CD4-positive, alpha-beta memory T cell (primary cell): ENCODE measurements around the gene PSMB2. TPM values are rescaled to one million over a fixed set of nuclear protein-coding genes. Genes with fewer than 3 reads are reported as not detected.
A peak's percentile ranks its signal among the peaks of the same experiment; 100 is the strongest.

Experiments used
- CTCF ChIA-PET: fragments of 350-600 bp; sonication (Branson Sonifier 250); formaldehyde crosslinking; loops from one replicate; lab custom pipeline; 2021; ENCODE audit warnings: inconsistent platforms; ENCODE audit not compliant: partially characterized antibody; lab: Charles Lee
- POLR2A ChIA-PET: fragments of 350-600 bp; sonication (Branson Sonifier 250); formaldehyde crosslinking; loops from one replicate; lab custom pipeline; 2021; ENCODE audit not compliant: partially characterized antibody; lab: Charles Lee
- DNase-seq, 5 donors: peaks; one replicate each; pipeline versions ENCODE4 v3.0.0 to v3.0.0-alpha.2; 2020 to 2022; ENCODE audit warnings: mixed read lengths in 1 of 5
- H3K27ac ChIP-seq: one replicate; pipeline ENCODE4 v1.7.0; 2013; ENCODE audit warnings: low read depth, low read length
- H3K27me3 ChIP-seq: 2 replicates; pipeline ENCODE4 v1.7.0; 2013; ENCODE audit warnings: mild to moderate bottlenecking, low read length, moderate library complexity; ENCODE audit not compliant: insufficient read depth
- H3K36me3 ChIP-seq: 2 replicates; pipeline ENCODE4 v1.7.0; 2013; ENCODE audit warnings: mild to moderate bottlenecking, low read length, moderate library complexity; ENCODE audit not compliant: insufficient read depth
- H3K4me1 ChIP-seq: 2 replicates; pipeline ENCODE4 v1.7.0; 2013; ENCODE audit warnings: mild to moderate bottlenecking, low read length, moderate library complexity; ENCODE audit not compliant: insufficient read depth
- H3K4me3 ChIP-seq, 2 donors: one replicate each; pipeline ENCODE4 v1.7.0; 2013; ENCODE audit warnings: low read length in 2 of 2, mild to moderate bottlenecking in 1 of 2
- H3K9me3 ChIP-seq, 2 donors: one replicate each; pipeline ENCODE4 v1.7.0; 2013; ENCODE audit warnings: low read length in 2 of 2, control low read depth in 1 of 2; ENCODE audit not compliant: control insufficient read depth in 1 of 2
- H3K27ac Mint-ChIP-seq, 7 donors: one replicate each; pipeline ENCODE4 v1.8.0; 2020 to 2021; ENCODE audit warnings: mixed read lengths in 7 of 7, mild to moderate bottlenecking in 6 of 7, inconsistent platforms in 3 of 7, moderate library complexity in 3 of 7
- H3K27me3 Mint-ChIP-seq, 2 donors: one replicate each; pipeline ENCODE4 v1.8.0; 2020 to 2021; ENCODE audit warnings: mixed read lengths in 2 of 2
- H3K36me3 Mint-ChIP-seq, 2 donors: one replicate each; pipeline ENCODE4 v1.8.0; 2020 to 2021; ENCODE audit warnings: mixed read lengths in 2 of 2, inconsistent platforms in 1 of 2, mild to moderate bottlenecking in 1 of 2
- H3K4me1 Mint-ChIP-seq, 4 donors: one replicate each; pipeline ENCODE4 v1.8.0; 2020 to 2021; ENCODE audit warnings: mixed read lengths in 4 of 4, mild to moderate bottlenecking in 1 of 4
- H3K4me3 Mint-ChIP-seq, 8 donors: one replicate each; pipeline ENCODE4 v1.8.0; 2020 to 2021; ENCODE audit warnings: mixed read lengths in 8 of 8, mild to moderate bottlenecking in 7 of 8, moderate library complexity in 6 of 8, inconsistent platforms in 3 of 8
- H3K9me3 Mint-ChIP-seq, 8 donors: one replicate each; pipeline ENCODE4 v1.8.0; 2020 to 2021; ENCODE audit warnings: mixed read lengths in 8 of 8, mild to moderate bottlenecking in 5 of 8, inconsistent platforms in 3 of 8, moderate library complexity in 1 of 8
- intact Hi-C: fragments of 100-400 bp; cut with micrococcal nuclease; formaldehyde crosslinking; loops from one replicate; pipeline ENCODE4 v1.15.1; 2023
- polyA plus RNA-seq, 2 donors: library from polyadenylated mRNA; unstranded; fragments of 300-500 nt; fragmentation: Illumina TruSeq; gene quantifications; one replicate each; pipeline ENCODE4 v1.2.3, GENCODE V29; 2021
- total RNA-seq, 2 experiments: library from RNA; stranded (reverse); gene quantifications; one replicate each; pipeline ENCODE4 v1.2.3, GENCODE V29; 2021

The PSMB2 gene
- total and polyA plus RNA-seq, 4 experiments from 2014 or later = 25.5 to 73.2 (median 49.6) TPM

- Mint-ChIP-seq H3K4me1 (peaks cover 13 to 37% (median 21%) of the 10 kb centered on the region in 4 donors), H3K36me3 (no peaks in the 10 kb centered on the region), H3K9me3 (peaks cover 0 to 2% (median 0%) of the 10 kb centered on the region in 8 donors), H3K27ac (no peak overlapping the region), H3K27me3 (peaks cover 1 to 2% of the 10 kb centered on the region in 2 donors), H3K4me3 (peak overlapping the region in 1 of 8 donors; percentile 62)
- ChIA-PET POLR2A (interaction anchor here (1.3 to 2.4 kb wide), 2 partner anchors 9 to 17 kb away, joined by 3 to 9 read pairs; partner anchors contain the start of genes KIAA0319L and NCDN), CTCF (interaction anchor here (1.1 kb wide), 1 partner anchor 9 kb away, joined by 3 read pairs; no protein-coding TSS in a partner anchor)
- Histone ChIP-seq H3K27me3 (no peaks in the 10 kb centered on the region), H3K4me3 (no peak overlapping the region), H3K4me1 (peaks cover 28% of the 10 kb centered on the region), H3K9me3 (no peaks in the 10 kb centered on the region), H3K36me3 (no peaks in the 10 kb centered on the region), H3K27ac (no peak overlapping the region)
- DNase-seq = no peak
- intact Hi-C loops = no loop called here
Observed at GRCh38 chr1:35574125-35574654, 67.1 kb downstream of the PSMB2 start.

GRCh38 chr1:35573198-35574124, 67.9 kb downstream of the PSMB2 start, which contains the start of gene TFAP2E:
TSS of gene TFAP2E (plus strand) at chr1:35573314. CDS start at chr1:35573578, 264 bp downstream.
- H3K27me3 ChIP-seq = no peaks in the 10 kb centered on the region
- no peaks in the 10 kb centered on the region for H3K36me3 Mint-ChIP-seq
- peaks cover 1 to 2% of the 10 kb centered on the region in 2 donors for H3K27me3 Mint-ChIP-seq
- intact Hi-C loops = no loop called here
- H3K9me3 ChIP-seq = no peaks in the 10 kb centered on the region
- H3K4me3 Mint-ChIP-seq = peak within 1 kb of the TSS in 5 of 8 donors; percentile 8 to 72 (median 47)
- CTCF ChIA-PET = interaction anchor here (0.7 to 4.1 kb wide), 6 partner anchors 8 to 202 kb away, joined by 3 to 50 read pairs (median 14); no protein-coding TSS in a partner anchor
- POLR2A ChIA-PET = interaction anchor here (0.9 to 2.4 kb wide), 6 partner anchors 9 to 196 kb away, joined by 3 to 9 read pairs (median 3); partner anchors contain the start of genes CLSPN, KIAA0319L and NCDN
- H3K27ac Mint-ChIP-seq = peak within 1 kb of the TSS in 1 of 7 donors; percentile 6
- no peaks in the 10 kb centered on the region for H3K36me3 ChIP-seq
- no peak within 1 kb of the TSS for H3K4me3 ChIP-seq
- no peak for DNase-seq
- peaks cover 0 to 2% (median 0%) of the 10 kb centered on the region in 8 donors for H3K9me3 Mint-ChIP-seq
- no peak within 1 kb of the TSS for H3K27ac ChIP-seq
- peaks cover 13 to 43% (median 26%) of the 10 kb centered on the region in 4 donors for H3K4me1 Mint-ChIP-seq
- H3K4me1 ChIP-seq = peaks cover 27% of the 10 kb centered on the region

GRCh38 chr1:35572296-35572695, 69.0 kb downstream of the PSMB2 start:
- intact Hi-C loops = no loop called here
- DNase-seq = no peak
- peaks cover 0 to 1% of the 10 kb centered on the region in 2 donors for H3K27me3 Mint-ChIP-seq
- Histone ChIP-seq H3K4me3 (no peak overlapping the region), H3K4me1 (peaks cover 20% of the 10 kb centered on the region), H3K36me3 (no peaks in the 10 kb centered on the region), H3K27ac (no peak overlapping the region), H3K9me3 (no peaks in the 10 kb centered on the region), H3K27me3 (no peaks in the 10 kb centered on the region)
- ChIA-PET POLR2A (interaction anchor here (1.2 to 2.4 kb wide), 3 partner anchors 15 to 197 kb away, joined by 3 to 9 read pairs (median 5); partner anchors contain the start of genes CLSPN, KIAA0319L and NCDN), CTCF (interaction anchor here (0.7 to 4.1 kb wide), 7 partner anchors 118 to 200 kb away, joined by 3 to 50 read pairs (median 6); no protein-coding TSS in a partner anchor)
- peaks cover 0 to 2% (median 0%) of the 10 kb centered on the region in 8 donors for H3K9me3 Mint-ChIP-seq
- no peak overlapping the region for H3K27ac Mint-ChIP-seq
- peaks cover 7 to 33% (median 20%) of the 10 kb centered on the region in 4 donors for H3K4me1 Mint-ChIP-seq
- no peaks in the 10 kb centered on the region for H3K36me3 Mint-ChIP-seq
- H3K4me3 Mint-ChIP-seq = no peak overlapping the region

GRCh38 chr1:35571263-35571662, 70.1 kb downstream of the PSMB2 start:
- no peak for DNase-seq
- Mint-ChIP-seq H3K36me3 (peaks cover 0 to 3% of the 10 kb centered on the region in 2 donors), H3K4me3 (peak overlapping the region in 2 of 8 donors; percentile 38 to 42), H3K27ac (no peak overlapping the region), H3K9me3 (peaks cover 0 to 2% (median 0%) of the 10 kb centered on the region in 8 donors), H3K4me1 (peaks cover 4 to 28% (median 17%) of the 10 kb centered on the region in 4 donors), H3K27me3 (peaks cover 0 to 1% of the 10 kb centered on the region in 2 donors)
- intact Hi-C loops = no loop called here
- Histone ChIP-seq H3K4me3 (no peak overlapping the region), H3K36me3 (no peaks in the 10 kb centered on the region), H3K9me3 (no peaks in the 10 kb centered on the region), H3K4me1 (peaks cover 11% of the 10 kb centered on the region), H3K27me3 (no peaks in the 10 kb centered on the region), H3K27ac (no peak overlapping the region)
- CTCF ChIA-PET = interaction anchor here (0.7 to 4.1 kb wide), 9 partner anchors 10 to 204 kb away, joined by 3 to 50 read pairs (median 6); no protein-coding TSS in a partner anchor
- POLR2A ChIA-PET = interaction anchor here (1.4 kb wide), 1 partner anchor 144 kb away, joined by 4 read pairs; no protein-coding TSS in a partner anchor

- no peak overlapping the region for H3K4me3 ChIP-seq
- H3K9me3 ChIP-seq = no peaks in the 10 kb centered on the region
- Mint-ChIP-seq H3K27me3 (peaks cover 0 to 1% of the 10 kb centered on the region in 2 donors), H3K36me3 (peaks cover 0 to 3% of the 10 kb centered on the region in 2 donors), H3K9me3 (peaks cover 0 to 2% (median 0%) of the 10 kb centered on the region in 8 donors), H3K4me1 (peaks cover 4 to 22% (median 13%) of the 10 kb centered on the region in 4 donors), H3K27ac (peak overlapping the region in 3 of 7 donors; percentile 2 to 18 (median 12)), H3K4me3 (no peak overlapping the region)
- POLR2A ChIA-PET = interaction anchor here (0.7 to 1.4 kb wide), 3 partner anchors 145 to 201 kb away, joined by 3 to 4 read pairs (median 4); partner anchors contain the start of gene CLSPN
- H3K27ac ChIP-seq = no peak overlapping the region
- no peak for DNase-seq
- CTCF ChIA-PET = interaction anchor here (1.0 to 4.1 kb wide), 7 partner anchors 10 to 205 kb away, joined by 3 to 50 read pairs (median 8); no protein-coding TSS in a partner anchor
- H3K27me3 ChIP-seq = no peaks in the 10 kb centered on the region
- peaks cover 6% of the 10 kb centered on the region for H3K4me1 ChIP-seq
- intact Hi-C loops = no loop called here
- no peaks in the 10 kb centered on the region for H3K36me3 ChIP-seq
Observed at GRCh38 chr1:35570589-35571137, 70.7 kb downstream of the PSMB2 start.

GRCh38 chr1:35569936-35570335, 71.4 kb downstream of the PSMB2 start:
- no peak for DNase-seq
- Histone ChIP-seq H3K36me3 (no peaks in the 10 kb centered on the region), H3K27ac (no peak overlapping the region), H3K9me3 (no peaks in the 10 kb centered on the region), H3K4me3 (no peak overlapping the region), H3K4me1 (peaks cover 6% of the 10 kb centered on the region), H3K27me3 (no peaks in the 10 kb centered on the region)
- Mint-ChIP-seq H3K36me3 (peaks cover 0 to 3% of the 10 kb centered on the region in 2 donors), H3K4me1 (peaks cover 4 to 16% (median 9%) of the 10 kb centered on the region in 4 donors), H3K4me3 (no peak overlapping the region), H3K9me3 (peaks cover 0 to 2% (median 0%) of the 10 kb centered on the region in 8 donors), H3K27ac (peak overlapping the region in 1 of 7 donors; percentile 12), H3K27me3 (peaks cover 0 to 1% of the 10 kb centered on the region in 2 donors)
- CTCF ChIA-PET = interaction anchor here (1.5 to 4.1 kb wide), 4 partner anchors 118 to 160 kb away, joined by 4 to 50 read pairs (median 32); no protein-coding TSS in a partner anchor
- POLR2A ChIA-PET = interaction anchor here (0.7 to 0.9 kb wide), 2 partner anchors 200 to 202 kb away, joined by 3 to 4 read pairs; partner anchors contain the start of gene CLSPN
- intact Hi-C loops = loop anchor here (1.0 to 10.0 kb wide), 6 partner anchors 30 to 204 kb away; partner anchors contain the start of gene PSMB2
